Panc1 (cell line): ENCODE data around the gene COMMD2. TPM values are rescaled to one million over a fixed set of nuclear protein-coding genes. Genes with fewer than 3 reads are reported as not detected.

Experiments used
- ATAC-seq: fragments of 200-7000 bp; cut with Tn5 transposase; 2 replicates; pipeline ENCODE4 v1.9.1; 2020; ENCODE audit warnings: mild to moderate bottlenecking, moderate library complexity
- BruUV-seq: library from RNA; stranded (reverse); fragments of 400-500 nt; replicated peaks from 2 replicates; lab custom pipeline; 2021; lab: Mats Ljungman, UMichigan
- CTCF ChIA-PET: fragments of 300-600 bp; sonication (Branson Sonifier 250); formaldehyde crosslinking; loops from one replicate; lab custom pipeline; 2022; ENCODE audit warnings: antibody characterized with exemption; lab: Charles Lee
- POLR2A ChIA-PET: fragments of 300-600 bp; sonication (Branson Sonifier 250); formaldehyde crosslinking; loops from one replicate; lab custom pipeline; 2022; ENCODE audit warnings: antibody characterized with exemption; lab: Charles Lee
- DNase-seq: peaks from one replicate; pipeline ENCODE4 v3.0.0-alpha.2; 2010; ENCODE audit warnings: low read depth, low spot score
- H3K27ac ChIP-seq: 2 replicates; pipeline ENCODE4 v1.5.1; 2011; ENCODE audit warnings: mild to moderate bottlenecking, low read length, inconsistent platforms
- H3K27me3 ChIP-seq: fragments of 200-500 bp; sonication (Bioruptor generic); 2 replicates; pipeline ENCODE4 v1.6.0; 2014; ENCODE audit warnings: low read length, inconsistent platforms; ENCODE audit not compliant: control insufficient read depth, insufficient read depth
- H3K36me3 ChIP-seq: fragments of 200-500 bp; sonication (Bioruptor generic); 2 replicates; pipeline ENCODE4 v1.5.1; 2014; ENCODE audit warnings: inconsistent platforms, mild to moderate bottlenecking, low read length, moderate library complexity; ENCODE audit not compliant: control insufficient read depth, insufficient read depth
- H3K4me1 ChIP-seq: 2 replicates; pipeline ENCODE4 v1.5.1; 2011; ENCODE audit warnings: inconsistent platforms, mild to moderate bottlenecking, low read length, moderate library complexity; ENCODE audit not compliant: control insufficient read depth, insufficient read depth
- H3K4me3 ChIP-seq, 2 experiments: 2 replicates each; pipeline ENCODE4 v1.5.1; 2011 to 2012; ENCODE audit warnings: low read depth in 2 of 2, low read length in 2 of 2, mild to moderate bottlenecking in 2 of 2, inconsistent platforms in 1 of 2, moderate library complexity in 1 of 2
- H3K9me3 ChIP-seq: fragments of 200-500 bp; sonication (Bioruptor generic); 2 replicates; pipeline ENCODE4 v1.5.1; 2014; ENCODE audit warnings: low read depth, mild to moderate bottlenecking, inconsistent platforms, low read length, moderate library complexity; ENCODE audit not compliant: control insufficient read depth, insufficient read depth
- POLR2AphosphoS5 ChIP-seq: IDR thresholded peaks from 2 replicates; pipeline ENCODE4 v1.6.1; 2012; ENCODE audit warnings: mild to moderate bottlenecking, low read depth, low read length, moderate library complexity
- SIN3A ChIP-seq: IDR thresholded peaks from 2 replicates; pipeline ENCODE4 v1.6.1; 2012; ENCODE audit warnings: low read depth, mild to moderate bottlenecking, low read length, moderate library complexity, borderline replicate concordance; ENCODE audit not compliant: insufficient read depth
- TCF7L2 ChIP-seq: IDR thresholded peaks from 2 replicates; pipeline ENCODE4 v1.6.1; 2011; ENCODE audit warnings: mild to moderate bottlenecking, low read depth, low read length, inconsistent platforms
- in situ Hi-C: cut with HindIII; loops from 2 replicates; pipeline ENCODE4 v1.10.0; 2016; ENCODE audit warnings: low sequenced_read_pairs, low pct_unique_long_range_greater_than_20kb
- intact Hi-C: fragments of 100-400 bp; cut with micrococcal nuclease; formaldehyde crosslinking; loops from one replicate; pipeline ENCODE4 v1.10.0; 2022; ENCODE audit not compliant: unreplicated experiment
- total RNA-seq: library from RNA; stranded (reverse); gene quantifications from one replicate; pipeline ENCODE4 v1.2.1, GENCODE V29; 2021; ENCODE audit not compliant: unreplicated experiment
- TF ChIP-seq, protein P1 (sequence below), 2 experiments: IDR thresholded peaks; 2 replicates each; pipeline ENCODE4 v1.6.1; 2011 to 2012; ENCODE audit warnings: low read depth in 2 of 2, control low read depth in 1 of 2, low read length in 1 of 2, mild to moderate bottlenecking in 1 of 2, moderate library complexity in 1 of 2; ENCODE audit not compliant: insufficient read depth in 1 of 2

Gene COMMD2
- total RNA-seq, 1 experiment from 2014 or later, result 70.2 TPM

DNA sequence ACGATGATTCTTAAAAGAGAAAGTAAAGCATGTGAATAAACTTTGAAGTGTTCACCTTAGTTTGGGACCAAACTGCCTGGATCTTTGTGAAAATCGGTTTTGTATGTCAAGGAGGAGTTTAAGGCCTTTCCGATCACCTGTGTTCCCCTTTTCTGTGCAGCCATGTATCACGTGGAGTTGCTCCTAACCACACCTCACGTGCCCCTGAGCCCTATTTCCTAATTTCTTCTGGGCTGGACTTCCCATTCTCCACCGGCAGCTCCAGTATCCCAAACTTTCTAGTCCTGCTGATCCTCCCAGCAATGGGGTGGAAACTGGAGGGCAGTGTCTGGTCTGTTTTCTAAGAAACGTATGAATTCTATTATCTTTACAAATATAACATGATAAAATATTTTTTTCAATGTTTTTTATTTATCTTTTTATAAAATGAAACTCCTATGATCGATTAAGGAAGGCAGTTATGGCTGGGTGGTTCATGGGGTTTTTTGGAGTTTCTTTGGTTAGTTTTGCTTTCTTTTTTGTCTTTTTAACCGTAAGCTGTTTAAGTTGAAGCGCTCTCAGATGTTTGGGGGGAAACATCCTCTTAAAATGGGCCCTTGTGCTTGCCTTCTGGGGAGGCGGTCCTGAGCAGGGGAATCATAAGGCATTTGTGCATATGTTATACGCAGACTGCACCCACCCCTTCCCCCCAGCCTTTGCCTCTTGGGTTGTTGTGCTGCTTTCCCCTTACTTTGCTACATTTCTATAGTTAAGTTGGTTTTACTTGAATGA lies 50.9 kb downstream of the COMMD2 start:
- no peaks in the 10 kb centered on the region for H3K36me3 ChIP-seq
- H3K9me3 ChIP-seq, result peaks cover 12% of the 10 kb centered on the region; the same call in 1 of the 2 replicates
- intact Hi-C loops (no loop called here), in situ Hi-C loops (no loop called here)
- TF ChIP-seq, protein P1, sequence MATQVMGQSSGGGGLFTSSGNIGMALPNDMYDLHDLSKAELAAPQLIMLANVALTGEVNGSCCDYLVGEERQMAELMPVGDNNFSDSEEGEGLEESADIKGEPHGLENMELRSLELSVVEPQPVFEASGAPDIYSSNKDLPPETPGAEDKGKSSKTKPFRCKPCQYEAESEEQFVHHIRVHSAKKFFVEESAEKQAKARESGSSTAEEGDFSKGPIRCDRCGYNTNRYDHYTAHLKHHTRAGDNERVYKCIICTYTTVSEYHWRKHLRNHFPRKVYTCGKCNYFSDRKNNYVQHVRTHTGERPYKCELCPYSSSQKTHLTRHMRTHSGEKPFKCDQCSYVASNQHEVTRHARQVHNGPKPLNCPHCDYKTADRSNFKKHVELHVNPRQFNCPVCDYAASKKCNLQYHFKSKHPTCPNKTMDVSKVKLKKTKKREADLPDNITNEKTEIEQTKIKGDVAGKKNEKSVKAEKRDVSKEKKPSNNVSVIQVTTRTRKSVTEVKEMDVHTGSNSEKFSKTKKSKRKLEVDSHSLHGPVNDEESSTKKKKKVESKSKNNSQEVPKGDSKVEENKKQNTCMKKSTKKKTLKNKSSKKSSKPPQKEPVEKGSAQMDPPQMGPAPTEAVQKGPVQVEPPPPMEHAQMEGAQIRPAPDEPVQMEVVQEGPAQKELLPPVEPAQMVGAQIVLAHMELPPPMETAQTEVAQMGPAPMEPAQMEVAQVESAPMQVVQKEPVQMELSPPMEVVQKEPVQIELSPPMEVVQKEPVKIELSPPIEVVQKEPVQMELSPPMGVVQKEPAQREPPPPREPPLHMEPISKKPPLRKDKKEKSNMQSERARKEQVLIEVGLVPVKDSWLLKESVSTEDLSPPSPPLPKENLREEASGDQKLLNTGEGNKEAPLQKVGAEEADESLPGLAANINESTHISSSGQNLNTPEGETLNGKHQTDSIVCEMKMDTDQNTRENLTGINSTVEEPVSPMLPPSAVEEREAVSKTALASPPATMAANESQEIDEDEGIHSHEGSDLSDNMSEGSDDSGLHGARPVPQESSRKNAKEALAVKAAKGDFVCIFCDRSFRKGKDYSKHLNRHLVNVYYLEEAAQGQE (IDR thresholded peaks at IDR 0.05; ENCODE audit: insufficient read depth in 1 of 2, low read depth in 2 of 2, low read length in 1 of 2), result no peak
- TF ChIP-seq TCF7L2, result no peak
- TF ChIP-seq SIN3A, result no peak
- TF ChIP-seq POLR2AphosphoS5, result no peak
- ChIA-PET POLR2A (no interaction called here), CTCF (no interaction called here)
- no peaks in the 10 kb centered on the region for H3K27me3 ChIP-seq
- BruUV-seq, result no TSS peak
- H3K4me1 ChIP-seq, result peaks cover 12% of the 10 kb centered on the region
- no peak for DNase-seq
- ATAC-seq, result peak; percentile 71
- H3K4me3 ChIP-seq, result peak overlapping the region; percentile 22 to 55
- H3K27ac ChIP-seq, result peak overlapping the region; percentile 87

Other genes with a start within 250 kb of the COMMD2 start
- gene WWTR1, start 94.5 kb downstream of the COMMD2 start, total RNA-seq, result 298 TPM
- not detected for gene ANKUB1, start 40.1 kb upstream of the COMMD2 start, total RNA-seq
- gene RNF13, start 60.7 kb upstream of the COMMD2 start, total RNA-seq, result 76.9 TPM
- 220 TPM for gene PFN2, start 218.4 kb upstream of the COMMD2 start, total RNA-seq